Globus pallidus (tissue), 1 donor: ENCODE measurements around the gene DENND1A.
"Not testable (repeated sequence)": the region's sequence is repeated elsewhere in the genome, so short reads cannot be mapped to it uniquely, and the experiment has no call there.

Experiments
- DNase-seq: peaks from one replicate; pipeline ENCODE4 v3.0.0-alpha.2; 2015; ENCODE audit warnings: low spot score

DENND1A gene

GRCh38 chr9:123652416-123652815 is 277.5 kb downstream of the DENND1A start:
- DNase-seq = no peak

- DNase-seq = no peak
Observed at GRCh38 chr9:123651871-123652270, 278.1 kb downstream of the DENND1A start.

GRCh38 chr9:123651273-123651672 is 278.7 kb downstream of the DENND1A start:
- DNase-seq = no peak

GRCh38 chr9:123649909-123650308 is 280.0 kb downstream of the DENND1A start:
- no peak for DNase-seq

GRCh38 chr9:123647145-123647544 is 282.8 kb downstream of the DENND1A start:
- no peak for DNase-seq

- DNase-seq = no peak
Observed at GRCh38 chr9:123645762-123646161, 284.2 kb downstream of the DENND1A start.

GRCh38 chr9:123645126-123645525 is 284.8 kb downstream of the DENND1A start:
- no peak for DNase-seq

GRCh38 chr9:123643518-123643917 is 286.4 kb downstream of the DENND1A start:
- no peak for DNase-seq

GRCh38 chr9:123642291-123643278 is 287.3 kb downstream of the DENND1A start:
- DNase-seq = peak; percentile 65

GRCh38 chr9:123640792-123641222 is 289.1 kb downstream of the DENND1A start:
- DNase-seq = no peak

- DNase-seq = no peak
Observed at GRCh38 chr9:123639743-123640142, 290.2 kb downstream of the DENND1A start.

- DNase-seq = no peak
Observed at GRCh38 chr9:123637945-123638634, 291.8 kb downstream of the DENND1A start.

GRCh38 chr9:123637606-123637944 is 292.4 kb downstream of the DENND1A start:
- no peak for DNase-seq

GRCh38 chr9:123636805-123637204 is 293.1 kb downstream of the DENND1A start:
- not testable (repeated sequence) for DNase-seq

- DNase-seq = no peak
Observed at GRCh38 chr9:123631862-123632261, 298.1 kb downstream of the DENND1A start.

GRCh38 chr9:123630233-123630632 is 299.7 kb downstream of the DENND1A start:
- DNase-seq = no peak

GRCh38 chr9:123629531-123629930 is 300.4 kb downstream of the DENND1A start:
- DNase-seq = no peak

GRCh38 chr9:123622711-123623241 is 307.1 kb downstream of the DENND1A start:
- no peak for DNase-seq

GRCh38 chr9:123620239-123620638 is 309.7 kb downstream of the DENND1A start:
- no peak for DNase-seq

GRCh38 chr9:123617952-123618678 is 311.8 kb downstream of the DENND1A start:
- DNase-seq = no peak

GRCh38 chr9:123617286-123617685 is 312.6 kb downstream of the DENND1A start:
- no peak for DNase-seq

- DNase-seq = no peak
Observed at GRCh38 chr9:123616707-123617106, 313.2 kb downstream of the DENND1A start.
